SK-N-SH (cell line): ENCODE results near the gene FAHD1. TPM values are rescaled to one million over a fixed set of nuclear protein-coding genes. Genes with fewer than 3 reads are reported as not detected.
"Not testable (repeated sequence)": the region's sequence is repeated elsewhere in the genome, so short reads cannot be mapped to it uniquely, and the experiment has no call there.

Experiments
- CTCF ChIA-PET: fragments of 300-600, 350-600 bp; formaldehyde crosslinking; extraction: SDS; loops from one replicate; lab custom pipeline; 2021; lab: Yijun Ruan, JAX
- POLR2A ChIA-PET: fragments of 350-600 bp; sonication (Branson Sonifier 250); formaldehyde crosslinking; extraction: SDS; loops from one replicate; lab custom pipeline; 2020; ENCODE audit warnings: antibody characterized with exemption, inconsistent platforms; lab: Yijun Ruan, JAX
- DNase-seq: peaks from one replicate; pipeline ENCODE4 v3.0.0; 2012
- H2AFZ ChIP-seq: fragments of 200-600 bp; sonication (generic); 2 replicates; pipeline ENCODE4 v1.8.1; 2016; ENCODE audit warnings: antibody characterized with exemption, mild to moderate bottlenecking, low read depth
- H3F3A ChIP-seq: fragments of 200-600 bp; sonication (generic); replicated peaks from 2 replicates; pipeline ENCODE3; 2016; ENCODE audit warnings: antibody characterized with exemption, mild to moderate bottlenecking; ENCODE audit not compliant: insufficient read depth
- H3K27ac ChIP-seq, 2 experiments: fragments of 200-500 bp in 1 of 2; fragments of 200-600 bp in 1 of 2; sonication (Bioruptor generic) in 1 of 2; sonication (generic), shearing (Covaris generic) in 1 of 2; 2 replicates each; pipeline versions ENCODE4 v1.5.1 to v1.6.1; 2014 to 2016; ENCODE audit warnings: low read depth in 2 of 2, inconsistent platforms in 1 of 2, low read length in 1 of 2, mild to moderate bottlenecking in 1 of 2, mixed read lengths in 1 of 2
- H3K27me3 ChIP-seq: fragments of 200-600 bp; sonication (generic), shearing (Covaris generic); 2 replicates; pipeline ENCODE4 v1.6.1; 2016; ENCODE audit warnings: mixed run types; ENCODE audit not compliant: insufficient read depth
- H3K36me3 ChIP-seq, 2 experiments: fragments of 200-500 bp in 1 of 2; fragments of 200-600 bp in 1 of 2; sonication (Bioruptor generic) in 1 of 2; sonication (generic) in 1 of 2; replicated peaks in 1 of 2; 2 replicates each; pipeline versions ENCODE3 to v1.5.1; 2014 to 2016; ENCODE audit warnings: low read length in 1 of 2, mild to moderate bottlenecking in 1 of 2; ENCODE audit not compliant: insufficient read depth in 2 of 2, control insufficient read depth in 1 of 2
- H3K4me1 ChIP-seq, 2 experiments: fragments of 200-500 bp in 1 of 2; fragments of 200-600 bp in 1 of 2; sonication (Bioruptor generic) in 1 of 2; sonication (generic), shearing (Covaris generic) in 1 of 2; 2 replicates each; pipeline versions ENCODE4 v1.5.1 to v1.6.1; 2014 to 2016; ENCODE audit warnings: low read depth in 1 of 2, low read length in 1 of 2, mixed run types in 1 of 2; ENCODE audit not compliant: insufficient read depth in 2 of 2, control insufficient read depth in 1 of 2
- H3K4me2 ChIP-seq: fragments of 200-600 bp; sonication (generic), shearing (Covaris generic); 2 replicates; pipeline ENCODE4 v1.6.1; 2017; ENCODE audit warnings: mixed run types
- H3K4me3 ChIP-seq, 2 experiments: fragments of 200-500 bp in 1 of 2; fragments of 200-600 bp in 1 of 2; sonication (Bioruptor generic) in 1 of 2; sonication (generic), shearing (Covaris generic) in 1 of 2; 2 replicates each; pipeline versions ENCODE4 v1.5.1 to v1.8.1; 2014 to 2016; ENCODE audit warnings: low read depth in 2 of 2, inconsistent platforms in 1 of 2, low read length in 1 of 2, mild to moderate bottlenecking in 1 of 2, mixed read lengths in 1 of 2, moderate library complexity in 1 of 2
- H3K79me2 ChIP-seq: fragments of 200-600 bp; sonication (generic); 2 replicates; pipeline ENCODE4 v1.8.1; 2017; ENCODE audit warnings: mild to moderate bottlenecking; ENCODE audit not compliant: insufficient read depth
- H3K9ac ChIP-seq: fragments of 200-600 bp; sonication (generic); 2 replicates; pipeline ENCODE4 v1.6.1; 2017; ENCODE audit warnings: mixed run types
- H3K9me2 ChIP-seq: fragments of 200-600 bp; sonication (generic); 2 replicates; pipeline ENCODE4 v1.6.1; 2017; ENCODE audit warnings: mixed run types
- H3K9me3 ChIP-seq: fragments of 200-600 bp; sonication (generic); 2 replicates; pipeline ENCODE4 v1.6.1; 2017; ENCODE audit warnings: mixed run types, mild to moderate bottlenecking, moderate library complexity
- H4K20me1 ChIP-seq: fragments of 200-600 bp; sonication (generic); 2 replicates; pipeline ENCODE4 v1.6.1; 2017; ENCODE audit warnings: mild to moderate bottlenecking, mixed run types; ENCODE audit not compliant: insufficient read depth
- CHD2 ChIP-seq: fragments of 150-350 bp; IDR thresholded peaks from 2 replicates; pipeline ENCODE4 v1.6.1; 2018; ENCODE audit warnings: low read length; ENCODE audit not compliant: partially characterized antibody
- FOXJ3 ChIP-seq: sonication (generic); formaldehyde crosslinking; IDR thresholded peaks from 2 replicates; pipeline ENCODE4 v1.5.1; 2020; ENCODE audit warnings: mild to moderate bottlenecking, missing genetic modification reagents
- GABPA ChIP-seq: IDR thresholded peaks from 2 replicates; pipeline ENCODE4 v1.4.0; 2012; ENCODE audit warnings: low read depth, mild to moderate bottlenecking
- NRF1 ChIP-seq: IDR thresholded peaks from 2 replicates; pipeline ENCODE4 v1.6.1; 2012; ENCODE audit warnings: low read depth, mild to moderate bottlenecking, low read length
- SMC3 ChIP-seq: IDR thresholded peaks from 2 replicates; pipeline ENCODE4 v1.6.1; 2012; ENCODE audit warnings: low read depth, low read length, improper control_type of control experiment
- TEAD4 ChIP-seq: IDR thresholded peaks from 2 replicates; pipeline ENCODE4 v1.4.0; 2012; ENCODE audit warnings: mild to moderate bottlenecking, borderline replicate concordance; ENCODE audit not compliant: insufficient read depth
- YY1 ChIP-seq: IDR thresholded peaks from 2 replicates; pipeline ENCODE4 v1.4.0; 2012; ENCODE audit warnings: low read depth, mild to moderate bottlenecking
- WGBS: methylation state at CpG from one replicate; pipeline ENCODE4 v1.1.6; 2017; ENCODE audit warnings: low lambda C conversion rate; 5-methylcytosine and 5-hydroxymethylcytosine counted together
- polyA plus RNA-seq, 3 experiments: library from polyadenylated mRNA; depleted of rRNA; stranded (reverse); fragments of >200 nt; gene quantifications; 2 replicates each; pipeline ENCODE4 v1.2.3, GENCODE V29; 2012
- TF ChIP-seq, protein P1 (sequence below): IDR thresholded peaks from 2 replicates; pipeline ENCODE4 v1.6.1; 2012; ENCODE audit warnings: mild to moderate bottlenecking, low read depth, low read length, moderate library complexity
- TF ChIP-seq, protein P2 (sequence below): fragments of 150-350 bp; IDR thresholded peaks from 2 replicates; pipeline ENCODE4 v1.6.1; 2017; ENCODE audit warnings: antibody characterized with exemption, low read length, low read depth, borderline replicate concordance

Gene FAHD1
- polyA plus RNA-seq, 1 of the 3 experiments (the other 2 are of a cell fraction): 59.0 TPM

DNA sequence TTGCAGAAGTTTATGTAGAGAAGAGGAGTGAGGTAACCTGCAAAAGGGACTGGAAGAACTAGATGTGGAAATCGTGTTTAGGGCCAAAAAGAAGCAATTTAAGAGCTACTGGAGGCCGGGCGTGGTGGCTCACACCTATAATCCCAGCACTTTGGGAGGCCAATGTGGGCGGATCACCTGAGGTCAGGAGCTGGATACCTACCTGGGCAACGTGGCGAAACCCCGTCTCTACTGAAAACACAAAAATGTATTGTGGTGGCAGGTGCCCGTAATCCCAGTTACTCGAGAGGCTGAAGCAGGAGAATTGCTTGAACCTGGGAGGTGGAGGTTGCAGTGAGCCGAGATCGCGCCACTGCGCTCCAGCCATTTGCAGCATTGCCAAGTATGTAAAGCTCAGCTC, 49.1 kb downstream of the FAHD1 start:
- H2AFZ ChIP-seq, H3K9ac ChIP-seq, H3K27me3 ChIP-seq, H3K79me2 ChIP-seq, H3K27ac ChIP-seq, H3K9me2 ChIP-seq, DNase-seq, H3K9me3 ChIP-seq, H3F3A ChIP-seq, H3K36me3 ChIP-seq, H3K4me1 ChIP-seq, H4K20me1 ChIP-seq, POLR2A ChIA-PET, H3K4me3 ChIP-seq, H3K4me2 ChIP-seq: not testable (repeated sequence)
- CTCF ChIA-PET: interaction anchor here (1.2 to 7.2 kb wide), 3 partner anchors 12 to 53 kb away, joined by 3 to 42 read pairs (median 8); no protein-coding TSS in a partner anchor
- 83% methylated on average over 13 of the region's 13 CpGs for WGBS

DNA sequence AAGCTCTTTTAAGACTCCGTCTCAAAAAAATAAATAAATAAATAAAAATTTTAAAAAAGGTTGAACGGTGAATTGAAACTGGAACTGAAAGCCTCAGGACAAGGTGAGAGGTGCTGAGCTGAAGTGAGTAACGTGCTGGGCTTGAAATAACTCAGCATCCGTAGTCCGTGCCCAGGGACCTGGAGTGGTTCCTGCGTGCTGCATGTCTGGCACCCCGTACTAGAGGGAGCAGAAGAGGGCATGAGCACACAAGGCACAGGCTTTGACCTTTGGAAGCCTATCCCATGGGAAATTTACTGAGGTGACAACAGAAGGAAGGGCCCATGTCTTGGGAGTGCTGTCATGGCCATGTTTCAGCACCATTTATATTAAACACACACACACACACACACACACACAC, 49.5 kb downstream of the FAHD1 start:
- no peak overlapping the region for H3K9ac ChIP-seq
- no peak overlapping the region for H3K27ac ChIP-seq
- TF ChIP-seq, protein P1, sequence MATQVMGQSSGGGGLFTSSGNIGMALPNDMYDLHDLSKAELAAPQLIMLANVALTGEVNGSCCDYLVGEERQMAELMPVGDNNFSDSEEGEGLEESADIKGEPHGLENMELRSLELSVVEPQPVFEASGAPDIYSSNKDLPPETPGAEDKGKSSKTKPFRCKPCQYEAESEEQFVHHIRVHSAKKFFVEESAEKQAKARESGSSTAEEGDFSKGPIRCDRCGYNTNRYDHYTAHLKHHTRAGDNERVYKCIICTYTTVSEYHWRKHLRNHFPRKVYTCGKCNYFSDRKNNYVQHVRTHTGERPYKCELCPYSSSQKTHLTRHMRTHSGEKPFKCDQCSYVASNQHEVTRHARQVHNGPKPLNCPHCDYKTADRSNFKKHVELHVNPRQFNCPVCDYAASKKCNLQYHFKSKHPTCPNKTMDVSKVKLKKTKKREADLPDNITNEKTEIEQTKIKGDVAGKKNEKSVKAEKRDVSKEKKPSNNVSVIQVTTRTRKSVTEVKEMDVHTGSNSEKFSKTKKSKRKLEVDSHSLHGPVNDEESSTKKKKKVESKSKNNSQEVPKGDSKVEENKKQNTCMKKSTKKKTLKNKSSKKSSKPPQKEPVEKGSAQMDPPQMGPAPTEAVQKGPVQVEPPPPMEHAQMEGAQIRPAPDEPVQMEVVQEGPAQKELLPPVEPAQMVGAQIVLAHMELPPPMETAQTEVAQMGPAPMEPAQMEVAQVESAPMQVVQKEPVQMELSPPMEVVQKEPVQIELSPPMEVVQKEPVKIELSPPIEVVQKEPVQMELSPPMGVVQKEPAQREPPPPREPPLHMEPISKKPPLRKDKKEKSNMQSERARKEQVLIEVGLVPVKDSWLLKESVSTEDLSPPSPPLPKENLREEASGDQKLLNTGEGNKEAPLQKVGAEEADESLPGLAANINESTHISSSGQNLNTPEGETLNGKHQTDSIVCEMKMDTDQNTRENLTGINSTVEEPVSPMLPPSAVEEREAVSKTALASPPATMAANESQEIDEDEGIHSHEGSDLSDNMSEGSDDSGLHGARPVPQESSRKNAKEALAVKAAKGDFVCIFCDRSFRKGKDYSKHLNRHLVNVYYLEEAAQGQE: no peak
- no peak for TF ChIP-seq CHD2
- no peak for TF ChIP-seq YY1
- no peak for TF ChIP-seq SMC3
- no peak for TF ChIP-seq NRF1
- TF ChIP-seq, protein P2, sequence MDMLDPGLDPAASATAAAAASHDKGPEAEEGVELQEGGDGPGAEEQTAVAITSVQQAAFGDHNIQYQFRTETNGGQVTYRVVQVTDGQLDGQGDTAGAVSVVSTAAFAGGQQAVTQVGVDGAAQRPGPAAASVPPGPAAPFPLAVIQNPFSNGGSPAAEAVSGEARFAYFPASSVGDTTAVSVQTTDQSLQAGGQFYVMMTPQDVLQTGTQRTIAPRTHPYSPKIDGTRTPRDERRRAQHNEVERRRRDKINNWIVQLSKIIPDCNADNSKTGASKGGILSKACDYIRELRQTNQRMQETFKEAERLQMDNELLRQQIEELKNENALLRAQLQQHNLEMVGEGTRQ: no peak
- no peak for TF ChIP-seq TEAD4
- no peak for TF ChIP-seq FOXJ3 (CRISPR knock-in tag)
- no peak for TF ChIP-seq GABPA
- peaks cover 9% of the 10 kb centered on the region; the same call in 1 of the 2 replicates for H3K27me3 ChIP-seq
- H3K4me1 ChIP-seq: no peaks in the 10 kb centered on the region; a peak in 1 of 4 replicates
- ChIA-PET CTCF (interaction anchor here (1.2 to 7.2 kb wide), 2 partner anchors 39 to 53 kb away, joined by 3 to 42 read pairs; no protein-coding TSS in a partner anchor), POLR2A (no interaction called here)
- no peak for DNase-seq
- no peaks in the 10 kb centered on the region for H3F3A ChIP-seq
- H3K79me2 ChIP-seq: no peaks in the 10 kb centered on the region
- WGBS: 88% methylated on average over 7 of the region's 7 CpGs
- H3K4me3 ChIP-seq: no peak overlapping the region
- H2AFZ ChIP-seq: no peak overlapping the region
- H3K4me2 ChIP-seq: no peak overlapping the region
- H3K9me2 ChIP-seq: no peaks in the 10 kb centered on the region
- no peaks in the 10 kb centered on the region for H4K20me1 ChIP-seq
- no peaks in the 10 kb centered on the region for H3K36me3 ChIP-seq
- H3K9me3 ChIP-seq: no peaks in the 10 kb centered on the region
